AG04449 (cell line): ENCODE data around the gene HAAO.

Experiments
- CTCF ChIA-PET: fragments of 350-600 bp; formaldehyde crosslinking; extraction: SDS; loops from one replicate; lab custom pipeline; 2021; ENCODE audit warnings: antibody characterized with exemption; lab: Yijun Ruan, JAX
- POLR2A ChIA-PET: fragments of 400-600, 350-600 bp; formaldehyde crosslinking; extraction: SDS; loops from one replicate; lab custom pipeline; 2020; ENCODE audit warnings: antibody characterized with exemption, inconsistent platforms; lab: Yijun Ruan, JAX
- DNase-seq: peaks from one replicate; pipeline ENCODE4 v3.0.0-alpha.2; 2010; ENCODE audit warnings: low read depth, low spot score
- H3K4me3 ChIP-seq: 2 replicates; pipeline ENCODE4 v1.5.1; 2011; ENCODE audit warnings: low read depth, mild to moderate bottlenecking, control low read depth, low read length
- TF ChIP-seq, protein P1 (sequence below): IDR thresholded peaks from one replicate; pipeline ENCODE4 v1.5.1; 2011; ENCODE audit warnings: mild to moderate bottlenecking, moderate library complexity, low read length, control low read depth, inconsistent platforms; ENCODE audit not compliant: insufficient read depth; ENCODE audit errors: missing control alignments

Gene HAAO

DNA sequence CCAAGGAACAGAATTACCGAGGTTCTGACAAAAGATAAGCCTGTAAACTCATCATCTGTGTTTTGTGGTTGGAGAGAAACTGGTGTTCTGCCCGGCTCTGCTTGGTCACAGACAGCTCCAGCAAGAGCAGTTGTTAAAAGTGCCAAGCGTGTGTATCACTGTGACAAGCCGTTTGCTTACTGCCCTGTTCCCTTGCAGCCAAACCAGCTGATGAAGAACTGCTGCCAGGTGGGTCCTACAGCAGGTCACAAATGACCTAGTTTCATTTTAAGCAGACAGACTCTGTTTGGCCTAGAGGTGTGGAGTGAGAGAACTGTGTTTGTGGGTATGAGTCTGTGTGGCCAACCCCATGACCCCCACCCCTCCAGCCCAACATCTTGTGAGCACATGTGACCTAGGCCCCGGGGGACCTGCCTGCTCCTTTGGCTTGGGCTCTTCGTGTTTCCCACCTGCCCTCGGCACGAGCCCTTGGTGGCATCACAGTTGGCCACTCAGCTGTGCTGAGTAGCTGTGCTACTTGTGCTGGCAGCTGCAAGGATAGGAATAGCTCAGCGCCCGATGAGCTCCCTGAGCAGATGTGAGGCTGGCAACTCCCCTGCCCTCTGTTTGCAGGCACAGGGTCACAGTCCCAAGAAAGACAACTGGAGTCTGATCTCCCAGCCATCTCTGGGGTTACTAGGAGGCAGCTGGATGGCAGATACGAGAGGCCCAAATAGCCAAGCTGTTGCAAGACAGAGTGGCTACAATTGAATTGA lies 38.2 kb downstream of the HAAO start:
- ChIA-PET POLR2A (no interaction called here), CTCF (no interaction called here)
- TF ChIP-seq, protein P1, sequence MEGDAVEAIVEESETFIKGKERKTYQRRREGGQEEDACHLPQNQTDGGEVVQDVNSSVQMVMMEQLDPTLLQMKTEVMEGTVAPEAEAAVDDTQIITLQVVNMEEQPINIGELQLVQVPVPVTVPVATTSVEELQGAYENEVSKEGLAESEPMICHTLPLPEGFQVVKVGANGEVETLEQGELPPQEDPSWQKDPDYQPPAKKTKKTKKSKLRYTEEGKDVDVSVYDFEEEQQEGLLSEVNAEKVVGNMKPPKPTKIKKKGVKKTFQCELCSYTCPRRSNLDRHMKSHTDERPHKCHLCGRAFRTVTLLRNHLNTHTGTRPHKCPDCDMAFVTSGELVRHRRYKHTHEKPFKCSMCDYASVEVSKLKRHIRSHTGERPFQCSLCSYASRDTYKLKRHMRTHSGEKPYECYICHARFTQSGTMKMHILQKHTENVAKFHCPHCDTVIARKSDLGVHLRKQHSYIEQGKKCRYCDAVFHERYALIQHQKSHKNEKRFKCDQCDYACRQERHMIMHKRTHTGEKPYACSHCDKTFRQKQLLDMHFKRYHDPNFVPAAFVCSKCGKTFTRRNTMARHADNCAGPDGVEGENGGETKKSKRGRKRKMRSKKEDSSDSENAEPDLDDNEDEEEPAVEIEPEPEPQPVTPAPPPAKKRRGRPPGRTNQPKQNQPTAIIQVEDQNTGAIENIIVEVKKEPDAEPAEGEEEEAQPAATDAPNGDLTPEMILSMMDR, result no peak
- DNase-seq, result no peak
- no peak overlapping the region for H3K4me3 ChIP-seq

DNA sequence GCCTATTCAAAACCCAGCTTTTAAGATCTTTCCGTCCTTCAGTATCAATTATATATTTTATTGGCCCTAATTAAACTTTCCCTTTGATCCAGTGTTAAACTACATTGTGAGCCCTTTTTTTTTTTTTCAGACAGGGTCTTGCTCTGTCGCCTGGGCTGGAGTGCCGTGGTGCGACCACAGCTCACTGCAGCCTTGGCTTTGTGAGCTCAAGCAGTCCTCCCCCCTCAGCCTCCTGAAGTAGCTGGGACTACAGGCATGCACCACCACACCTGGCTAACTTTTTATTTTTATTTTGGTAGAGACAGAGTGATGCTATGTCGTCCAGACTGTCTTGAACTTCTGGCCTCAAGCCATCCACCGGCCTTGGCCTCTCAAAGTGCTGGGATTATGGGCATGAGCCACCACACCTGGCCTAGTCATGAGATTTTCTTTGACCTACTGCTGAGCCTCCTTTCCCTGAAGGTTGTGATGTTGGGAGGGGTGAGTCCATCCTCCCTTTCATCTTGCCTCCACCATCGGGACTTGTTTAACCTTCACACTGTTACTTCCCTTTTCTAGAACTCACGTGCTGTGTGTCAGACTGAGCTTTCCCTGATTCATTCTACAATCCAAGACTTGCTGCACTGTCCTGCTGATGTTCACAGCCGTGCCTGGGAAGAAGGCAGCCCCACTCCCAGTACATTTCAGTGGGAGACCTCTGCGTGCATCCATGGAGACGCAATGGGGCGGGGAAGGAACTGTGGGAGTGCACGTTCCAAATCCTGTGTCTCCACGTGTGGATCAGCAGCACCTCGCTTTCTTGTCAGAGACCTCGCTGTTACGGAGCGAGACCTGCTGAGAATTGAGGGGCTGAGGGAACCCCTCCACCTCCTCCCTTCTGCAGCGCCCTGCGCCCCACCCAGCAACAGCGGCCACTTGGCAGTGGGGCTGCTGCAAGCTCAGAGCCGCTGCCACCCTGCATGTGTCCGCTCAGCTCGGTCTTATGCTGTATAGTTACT lies 39.3 kb downstream of the HAAO start:
- TF ChIP-seq, protein P1, result no peak
- ChIA-PET CTCF (interaction anchor here (1.2 to 1.3 kb wide), 2 partner anchors 10 to 39 kb away, joined by 3 to 6 read pairs; partner anchors contain the start of gene HAAO), POLR2A (no interaction called here)
- no peak overlapping the region for H3K4me3 ChIP-seq
- no peak for DNase-seq

DNA sequence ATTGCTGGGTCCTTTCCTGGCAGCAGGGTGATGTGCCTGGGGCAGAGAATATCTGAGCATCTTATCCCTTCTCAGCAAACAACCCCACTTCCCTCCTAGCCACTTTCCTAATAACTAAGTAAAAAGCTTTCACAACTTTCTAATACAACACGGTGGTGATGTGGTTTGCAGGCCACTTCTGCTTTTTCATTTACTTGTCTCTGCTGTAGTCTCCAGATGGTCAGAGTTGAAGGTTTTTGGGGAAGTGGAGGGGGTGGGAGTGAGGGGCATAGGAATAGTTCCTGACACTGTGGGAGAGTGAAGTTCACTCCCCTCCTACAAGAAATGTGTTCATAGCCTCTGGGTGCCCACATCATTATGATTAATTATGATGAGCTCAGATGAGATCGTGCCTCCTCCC lies 40.1 kb downstream of the HAAO start:
- ChIA-PET POLR2A (no interaction called here), CTCF (interaction anchor here (1.2 to 1.3 kb wide), 2 partner anchors 10 to 40 kb away, joined by 3 to 6 read pairs; partner anchors contain the start of gene HAAO)
- TF ChIP-seq, protein P1, result no peak
- no peak overlapping the region for H3K4me3 ChIP-seq
- no peak for DNase-seq

DNA sequence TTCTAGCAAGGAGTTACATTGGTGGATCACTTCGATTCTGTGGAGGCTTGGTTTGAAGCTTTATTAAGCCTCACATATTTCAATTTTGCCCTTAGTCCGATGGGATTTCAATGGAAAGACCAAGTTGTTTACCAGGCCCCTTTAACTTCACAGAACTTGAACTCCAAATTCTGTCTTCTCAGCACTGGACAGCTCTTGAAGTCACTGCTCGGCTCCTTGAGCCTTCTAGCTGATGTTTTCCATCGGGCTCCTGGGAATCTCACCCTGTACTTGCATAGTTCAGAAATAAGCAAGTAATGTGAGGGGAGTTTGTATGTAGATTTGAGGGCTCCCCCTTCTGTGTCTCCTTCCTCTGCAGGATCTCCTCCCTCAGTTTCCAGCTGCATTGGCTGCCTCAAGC lies 43.5 kb downstream of the HAAO start:
- ChIA-PET CTCF (interaction anchor here (0.9 kb wide), 1 partner anchor 85 kb away, joined by 4 read pairs; no protein-coding TSS in a partner anchor), POLR2A (no interaction called here)
- TF ChIP-seq, protein P1, result no peak

DNA sequence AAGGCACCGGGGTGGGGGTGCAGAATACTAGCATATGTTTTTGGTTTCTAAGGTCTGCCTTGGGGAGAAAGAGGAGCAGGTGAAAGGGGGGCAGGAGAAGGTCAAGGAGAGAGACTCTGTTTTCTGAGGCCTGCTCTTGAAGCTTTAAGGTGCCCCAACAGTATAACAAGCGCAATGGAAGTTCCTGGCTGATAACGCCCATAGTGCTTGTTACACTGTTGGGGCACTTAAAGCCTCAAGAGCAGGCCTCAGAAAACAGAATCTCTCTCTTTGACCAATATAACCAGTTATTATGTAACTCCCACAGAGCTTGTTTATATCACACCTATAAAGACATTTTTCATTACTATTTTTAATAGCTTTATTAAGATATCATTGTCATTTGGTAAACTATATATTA lies 45.0 kb downstream of the HAAO start:
- ChIA-PET CTCF (interaction anchor here (0.9 kb wide), 1 partner anchor 28 kb away, joined by 3 read pairs; no protein-coding TSS in a partner anchor), POLR2A (no interaction called here)
- DNase-seq, result no peak
- H3K4me3 ChIP-seq, result no peak overlapping the region
- TF ChIP-seq, protein P1, result no peak

More for the DNA sequence above, 43.5 kb downstream of the HAAO start:
- no peak overlapping the region for H3K4me3 ChIP-seq
- no peak for DNase-seq
